ENCODE data around the gene SLC5A10. TPM values are rescaled to one million over a fixed set of nuclear protein-coding genes. Genes with fewer than 3 reads are reported as not detected.

Gene SLC5A10
- total and polyA plus RNA-seq, 2 experiments from 2014 or later, result 0.10 TPM; not detected in 1

DNA sequence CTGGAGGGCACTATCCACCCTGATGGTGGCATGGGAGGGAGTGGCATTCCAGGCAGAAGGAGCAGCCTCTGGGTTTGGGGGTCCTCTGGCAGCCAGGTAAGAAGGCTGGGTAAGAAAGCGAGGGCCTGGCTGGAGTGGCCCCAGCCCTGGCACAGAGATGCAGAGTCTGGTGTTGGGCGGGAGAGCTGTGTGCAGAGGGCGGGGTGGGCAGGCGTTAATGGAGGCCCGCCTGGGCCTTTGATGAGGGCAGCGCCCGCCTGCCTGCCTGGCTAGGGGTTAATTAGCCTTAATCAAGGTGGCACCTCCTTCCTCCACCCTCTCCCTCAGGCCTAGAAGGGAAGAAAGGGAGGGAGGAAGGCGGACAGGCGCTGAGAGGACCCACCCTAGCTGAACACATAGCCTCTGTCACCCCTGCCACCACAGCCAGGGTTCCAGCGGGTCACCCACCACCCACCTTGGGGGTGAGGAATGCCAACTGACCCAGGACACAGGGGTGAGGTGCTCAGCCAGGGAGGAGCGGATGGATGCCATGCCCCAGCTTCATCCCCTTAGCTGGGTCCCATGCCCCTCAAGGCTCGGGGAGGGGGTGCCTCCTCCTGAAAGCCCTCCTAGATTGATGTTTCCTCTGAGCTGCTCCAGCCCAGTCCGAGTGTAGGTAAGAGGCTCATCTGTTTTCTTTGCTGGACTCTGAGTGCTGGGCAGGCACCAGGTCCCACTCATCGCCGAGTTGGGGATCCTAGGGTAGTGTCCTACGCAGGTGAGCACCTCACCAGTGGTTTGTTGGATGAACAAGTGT lies 66.0 kb downstream of the SLC5A10 start:
- no peak overlapping the region for H2AFZ ChIP-seq
- no peak for DNase-seq (ENCODE audit: low spot score)
- no peak for ATAC-seq

More for the DNA sequence above, 66.0 kb downstream of the SLC5A10 start:
- Mint-ChIP-seq H3K4me1 (peaks cover 8% of the 10 kb centered on the region), H3K9me3 (no peaks in the 10 kb centered on the region), H3K4me3 (no peak overlapping the region), H3K27me3 (ENCODE audit: insufficient read depth, low read depth, poor library complexity) (peaks cover 4% of the 10 kb centered on the region), H3K27ac (no peak overlapping the region), H3K36me3 (ENCODE audit: low read depth) (no peaks in the 10 kb centered on the region)
- no peak overlapping the region for H3K4me3 ChIP-seq
- H3F3A ChIP-seq (replicated peaks; ENCODE audit: low read depth), result no peaks in the 10 kb centered on the region
- no peaks in the 10 kb centered on the region for H3K4me1 ChIP-seq (ENCODE audit: insufficient read depth)
- no peak overlapping the region for H3K4me2 ChIP-seq
- no peaks in the 10 kb centered on the region for H4K20me1 ChIP-seq (replicated peaks; ENCODE audit: insufficient read depth)
- H3K79me2 ChIP-seq (replicated peaks; ENCODE audit: insufficient read depth), result no peaks in the 10 kb centered on the region
- no peaks in the 10 kb centered on the region for H3K27me3 ChIP-seq (ENCODE audit: insufficient read depth)
- no peaks in the 10 kb centered on the region for H3K9me2 ChIP-seq (ENCODE audit: insufficient read depth)
- H3K27ac ChIP-seq (ENCODE audit: low read depth), result no peak overlapping the region
- no peaks in the 10 kb centered on the region for H3K36me3 ChIP-seq (ENCODE audit: insufficient read depth)
- TF ChIP-seq EZH2phosphoT487 (IDR thresholded peaks at IDR 0.05; ENCODE audit: unreplicated experiment), result no peak
- TF ChIP-seq, protein P1, sequence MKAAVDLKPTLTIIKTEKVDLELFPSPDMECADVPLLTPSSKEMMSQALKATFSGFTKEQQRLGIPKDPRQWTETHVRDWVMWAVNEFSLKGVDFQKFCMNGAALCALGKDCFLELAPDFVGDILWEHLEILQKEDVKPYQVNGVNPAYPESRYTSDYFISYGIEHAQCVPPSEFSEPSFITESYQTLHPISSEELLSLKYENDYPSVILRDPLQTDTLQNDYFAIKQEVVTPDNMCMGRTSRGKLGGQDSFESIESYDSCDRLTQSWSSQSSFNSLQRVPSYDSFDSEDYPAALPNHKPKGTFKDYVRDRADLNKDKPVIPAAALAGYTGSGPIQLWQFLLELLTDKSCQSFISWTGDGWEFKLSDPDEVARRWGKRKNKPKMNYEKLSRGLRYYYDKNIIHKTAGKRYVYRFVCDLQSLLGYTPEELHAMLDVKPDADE (IDR thresholded peaks at IDR 0.05), result no peak
- TF ChIP-seq, protein P2, sequence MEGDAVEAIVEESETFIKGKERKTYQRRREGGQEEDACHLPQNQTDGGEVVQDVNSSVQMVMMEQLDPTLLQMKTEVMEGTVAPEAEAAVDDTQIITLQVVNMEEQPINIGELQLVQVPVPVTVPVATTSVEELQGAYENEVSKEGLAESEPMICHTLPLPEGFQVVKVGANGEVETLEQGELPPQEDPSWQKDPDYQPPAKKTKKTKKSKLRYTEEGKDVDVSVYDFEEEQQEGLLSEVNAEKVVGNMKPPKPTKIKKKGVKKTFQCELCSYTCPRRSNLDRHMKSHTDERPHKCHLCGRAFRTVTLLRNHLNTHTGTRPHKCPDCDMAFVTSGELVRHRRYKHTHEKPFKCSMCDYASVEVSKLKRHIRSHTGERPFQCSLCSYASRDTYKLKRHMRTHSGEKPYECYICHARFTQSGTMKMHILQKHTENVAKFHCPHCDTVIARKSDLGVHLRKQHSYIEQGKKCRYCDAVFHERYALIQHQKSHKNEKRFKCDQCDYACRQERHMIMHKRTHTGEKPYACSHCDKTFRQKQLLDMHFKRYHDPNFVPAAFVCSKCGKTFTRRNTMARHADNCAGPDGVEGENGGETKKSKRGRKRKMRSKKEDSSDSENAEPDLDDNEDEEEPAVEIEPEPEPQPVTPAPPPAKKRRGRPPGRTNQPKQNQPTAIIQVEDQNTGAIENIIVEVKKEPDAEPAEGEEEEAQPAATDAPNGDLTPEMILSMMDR (conservative IDR thresholded peaks at IDR 0.05; ENCODE audit: low read depth in 2 of 2), result no peak
- TF ChIP-seq NANOG (IDR thresholded peaks at IDR 0.05; ENCODE audit: borderline replicate concordance), result no peak
- no peak for TF ChIP-seq ZNF331 (CRISPR knock-in tag; IDR thresholded peaks at IDR 0.05; ENCODE audit: low read depth)
- no peak for TF ChIP-seq STAT1 (IDR thresholded peaks at IDR 0.05; ENCODE audit: unreplicated experiment)
- TF ChIP-seq CREB1 (CRISPR knock-in tag; IDR thresholded peaks at IDR 0.05; ENCODE audit: low read depth), result no peak
- no peak for TF ChIP-seq JUNB (IDR thresholded peaks at IDR 0.05; ENCODE audit: unreplicated experiment)
- TF ChIP-seq, protein P3, sequence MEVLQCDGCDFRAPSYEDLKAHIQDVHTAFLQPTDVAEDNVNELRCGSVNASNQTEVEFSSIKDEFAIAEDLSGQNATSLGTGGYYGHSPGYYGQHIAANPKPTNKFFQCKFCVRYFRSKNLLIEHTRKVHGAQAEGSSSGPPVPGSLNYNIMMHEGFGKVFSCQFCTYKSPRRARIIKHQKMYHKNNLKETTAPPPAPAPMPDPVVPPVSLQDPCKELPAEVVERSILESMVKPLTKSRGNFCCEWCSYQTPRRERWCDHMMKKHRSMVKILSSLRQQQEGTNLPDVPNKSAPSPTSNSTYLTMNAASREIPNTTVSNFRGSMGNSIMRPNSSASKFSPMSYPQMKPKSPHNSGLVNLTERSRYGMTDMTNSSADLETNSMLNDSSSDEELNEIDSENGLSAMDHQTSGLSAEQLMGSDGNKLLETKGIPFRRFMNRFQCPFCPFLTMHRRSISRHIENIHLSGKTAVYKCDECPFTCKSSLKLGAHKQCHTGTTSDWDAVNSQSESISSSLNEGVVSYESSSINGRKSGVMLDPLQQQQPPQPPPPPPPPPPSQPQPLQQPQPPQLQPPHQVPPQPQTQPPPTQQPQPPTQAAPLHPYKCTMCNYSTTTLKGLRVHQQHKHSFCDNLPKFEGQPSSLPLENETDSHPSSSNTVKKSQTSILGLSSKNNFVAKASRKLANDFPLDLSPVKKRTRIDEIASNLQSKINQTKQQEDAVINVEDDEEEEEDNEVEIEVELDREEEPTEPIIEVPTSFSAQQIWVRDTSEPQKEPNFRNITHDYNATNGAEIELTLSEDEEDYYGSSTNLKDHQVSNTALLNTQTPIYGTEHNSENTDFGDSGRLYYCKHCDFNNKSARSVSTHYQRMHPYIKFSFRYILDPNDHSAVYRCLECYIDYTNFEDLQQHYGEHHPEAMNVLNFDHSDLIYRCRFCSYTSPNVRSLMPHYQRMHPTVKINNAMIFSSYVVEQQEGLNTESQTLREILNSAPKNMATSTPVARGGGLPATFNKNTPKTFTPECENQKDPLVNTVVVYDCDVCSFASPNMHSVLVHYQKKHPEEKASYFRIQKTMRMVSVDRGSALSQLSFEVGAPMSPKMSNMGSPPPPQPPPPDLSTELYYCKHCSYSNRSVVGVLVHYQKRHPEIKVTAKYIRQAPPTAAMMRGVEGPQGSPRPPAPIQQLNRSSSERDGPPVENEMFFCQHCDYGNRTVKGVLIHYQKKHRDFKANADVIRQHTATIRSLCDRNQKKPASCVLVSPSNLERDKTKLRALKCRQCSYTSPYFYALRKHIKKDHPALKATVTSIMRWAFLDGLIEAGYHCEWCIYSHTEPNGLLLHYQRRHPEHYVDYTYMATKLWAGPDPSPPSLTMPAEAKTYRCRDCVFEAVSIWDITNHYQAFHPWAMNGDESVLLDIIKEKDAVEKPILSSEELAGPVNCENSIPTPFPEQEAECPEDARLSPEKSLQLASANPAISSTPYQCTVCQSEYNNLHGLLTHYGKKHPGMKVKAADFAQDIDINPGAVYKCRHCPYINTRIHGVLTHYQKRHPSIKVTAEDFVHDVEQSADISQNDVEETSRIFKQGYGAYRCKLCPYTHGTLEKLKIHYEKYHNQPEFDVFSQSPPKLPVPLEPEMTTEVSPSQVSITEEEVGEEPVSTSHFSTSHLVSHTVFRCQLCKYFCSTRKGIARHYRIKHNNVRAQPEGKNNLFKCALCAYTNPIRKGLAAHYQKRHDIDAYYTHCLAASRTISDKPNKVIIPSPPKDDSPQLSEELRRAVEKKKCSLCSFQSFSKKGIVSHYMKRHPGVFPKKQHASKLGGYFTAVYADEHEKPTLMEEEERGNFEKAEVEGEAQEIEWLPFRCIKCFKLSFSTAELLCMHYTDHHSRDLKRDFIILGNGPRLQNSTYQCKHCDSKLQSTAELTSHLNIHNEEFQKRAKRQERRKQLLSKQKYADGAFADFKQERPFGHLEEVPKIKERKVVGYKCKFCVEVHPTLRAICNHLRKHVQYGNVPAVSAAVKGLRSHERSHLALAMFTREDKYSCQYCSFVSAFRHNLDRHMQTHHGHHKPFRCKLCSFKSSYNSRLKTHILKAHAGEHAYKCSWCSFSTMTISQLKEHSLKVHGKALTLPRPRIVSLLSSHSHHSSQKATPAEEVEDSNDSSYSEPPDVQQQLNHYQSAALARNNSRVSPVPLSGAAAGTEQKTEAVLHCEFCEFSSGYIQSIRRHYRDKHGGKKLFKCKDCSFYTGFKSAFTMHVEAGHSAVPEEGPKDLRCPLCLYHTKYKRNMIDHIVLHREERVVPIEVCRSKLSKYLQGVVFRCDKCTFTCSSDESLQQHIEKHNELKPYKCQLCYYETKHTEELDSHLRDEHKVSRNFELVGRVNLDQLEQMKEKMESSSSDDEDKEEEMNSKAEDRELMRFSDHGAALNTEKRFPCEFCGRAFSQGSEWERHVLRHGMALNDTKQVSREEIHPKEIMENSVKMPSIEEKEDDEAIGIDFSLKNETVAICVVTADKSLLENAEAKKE (CRISPR knock-in tag; IDR thresholded peaks at IDR 0.05), result no peak
- no peak for TF ChIP-seq EZH2 (IDR thresholded peaks at IDR 0.05; ENCODE audit: low read depth, unreplicated experiment)
- TF ChIP-seq ZNF114 (CRISPR knock-in tag; IDR thresholded peaks at IDR 0.05), result no peak
- TF ChIP-seq POLR2AphosphoS5 (IDR thresholded peaks at IDR 0.05; ENCODE audit: low read depth), result no peak
- TF ChIP-seq, protein P4, sequence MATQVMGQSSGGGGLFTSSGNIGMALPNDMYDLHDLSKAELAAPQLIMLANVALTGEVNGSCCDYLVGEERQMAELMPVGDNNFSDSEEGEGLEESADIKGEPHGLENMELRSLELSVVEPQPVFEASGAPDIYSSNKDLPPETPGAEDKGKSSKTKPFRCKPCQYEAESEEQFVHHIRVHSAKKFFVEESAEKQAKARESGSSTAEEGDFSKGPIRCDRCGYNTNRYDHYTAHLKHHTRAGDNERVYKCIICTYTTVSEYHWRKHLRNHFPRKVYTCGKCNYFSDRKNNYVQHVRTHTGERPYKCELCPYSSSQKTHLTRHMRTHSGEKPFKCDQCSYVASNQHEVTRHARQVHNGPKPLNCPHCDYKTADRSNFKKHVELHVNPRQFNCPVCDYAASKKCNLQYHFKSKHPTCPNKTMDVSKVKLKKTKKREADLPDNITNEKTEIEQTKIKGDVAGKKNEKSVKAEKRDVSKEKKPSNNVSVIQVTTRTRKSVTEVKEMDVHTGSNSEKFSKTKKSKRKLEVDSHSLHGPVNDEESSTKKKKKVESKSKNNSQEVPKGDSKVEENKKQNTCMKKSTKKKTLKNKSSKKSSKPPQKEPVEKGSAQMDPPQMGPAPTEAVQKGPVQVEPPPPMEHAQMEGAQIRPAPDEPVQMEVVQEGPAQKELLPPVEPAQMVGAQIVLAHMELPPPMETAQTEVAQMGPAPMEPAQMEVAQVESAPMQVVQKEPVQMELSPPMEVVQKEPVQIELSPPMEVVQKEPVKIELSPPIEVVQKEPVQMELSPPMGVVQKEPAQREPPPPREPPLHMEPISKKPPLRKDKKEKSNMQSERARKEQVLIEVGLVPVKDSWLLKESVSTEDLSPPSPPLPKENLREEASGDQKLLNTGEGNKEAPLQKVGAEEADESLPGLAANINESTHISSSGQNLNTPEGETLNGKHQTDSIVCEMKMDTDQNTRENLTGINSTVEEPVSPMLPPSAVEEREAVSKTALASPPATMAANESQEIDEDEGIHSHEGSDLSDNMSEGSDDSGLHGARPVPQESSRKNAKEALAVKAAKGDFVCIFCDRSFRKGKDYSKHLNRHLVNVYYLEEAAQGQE (IDR thresholded peaks at IDR 0.05; ENCODE audit: unreplicated experiment), result no peak

All from GM23338 (cell line).